ENCODE measurements around the gene RGS13. TPM values are rescaled to one million over a fixed set of nuclear protein-coding genes. Genes with fewer than 3 reads are reported as not detected.

The RGS13 gene
- total RNA-seq, 4 donors from 2014 or later: 0.10 to 0.56 (median 0.34) TPM; not detected in 1

DNA sequence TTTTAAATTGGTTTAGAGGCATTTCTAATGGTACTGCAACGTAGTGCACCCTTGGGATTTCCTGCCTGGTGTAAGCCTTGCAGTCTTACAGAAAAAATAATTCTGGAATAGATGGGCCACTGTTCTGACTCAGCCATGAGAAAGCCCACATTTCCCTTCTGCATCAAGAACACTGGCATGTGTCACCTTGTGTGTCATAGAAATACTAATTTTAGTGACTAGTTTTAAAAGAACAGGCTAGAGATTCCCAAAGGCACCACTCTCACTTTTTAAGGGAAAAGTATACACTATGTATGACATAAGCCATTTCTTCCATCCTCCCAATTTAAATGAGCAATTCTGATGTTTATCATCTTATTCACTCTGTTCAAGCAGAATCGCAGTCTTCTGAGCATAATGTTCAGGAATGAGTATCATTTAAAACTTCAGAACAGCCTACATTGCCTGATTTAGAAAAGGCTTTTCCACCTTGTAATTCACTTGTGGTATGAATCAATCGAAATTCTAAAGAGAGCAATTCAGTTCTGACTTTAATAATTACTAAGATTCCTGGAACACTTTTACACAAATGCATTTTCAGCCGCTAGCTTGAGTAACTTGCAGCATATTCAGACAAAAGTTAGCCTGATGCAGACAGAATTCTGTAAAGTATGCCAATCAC is 18.8 kb downstream of the RGS13 start:
- Histone ChIP-seq H3K27ac (no peak overlapping the region), H3K27me3 (no peaks in the 10 kb centered on the region), H3K4me3 (no peak overlapping the region), H3K4me1 (no peaks in the 10 kb centered on the region), H3K9me3 (no peaks in the 10 kb centered on the region), H3K36me3 (no peaks in the 10 kb centered on the region)
- 70% methylated on average over 4 of the region's 4 CpGs for WGBS
- TF ChIP-seq EP300 (IDR thresholded peaks at IDR 0.05): no peak
- no peak for TF ChIP-seq POLR2AphosphoS5 (IDR thresholded peaks at IDR 0.05)
- TF ChIP-seq, protein P1, sequence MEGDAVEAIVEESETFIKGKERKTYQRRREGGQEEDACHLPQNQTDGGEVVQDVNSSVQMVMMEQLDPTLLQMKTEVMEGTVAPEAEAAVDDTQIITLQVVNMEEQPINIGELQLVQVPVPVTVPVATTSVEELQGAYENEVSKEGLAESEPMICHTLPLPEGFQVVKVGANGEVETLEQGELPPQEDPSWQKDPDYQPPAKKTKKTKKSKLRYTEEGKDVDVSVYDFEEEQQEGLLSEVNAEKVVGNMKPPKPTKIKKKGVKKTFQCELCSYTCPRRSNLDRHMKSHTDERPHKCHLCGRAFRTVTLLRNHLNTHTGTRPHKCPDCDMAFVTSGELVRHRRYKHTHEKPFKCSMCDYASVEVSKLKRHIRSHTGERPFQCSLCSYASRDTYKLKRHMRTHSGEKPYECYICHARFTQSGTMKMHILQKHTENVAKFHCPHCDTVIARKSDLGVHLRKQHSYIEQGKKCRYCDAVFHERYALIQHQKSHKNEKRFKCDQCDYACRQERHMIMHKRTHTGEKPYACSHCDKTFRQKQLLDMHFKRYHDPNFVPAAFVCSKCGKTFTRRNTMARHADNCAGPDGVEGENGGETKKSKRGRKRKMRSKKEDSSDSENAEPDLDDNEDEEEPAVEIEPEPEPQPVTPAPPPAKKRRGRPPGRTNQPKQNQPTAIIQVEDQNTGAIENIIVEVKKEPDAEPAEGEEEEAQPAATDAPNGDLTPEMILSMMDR (IDR thresholded peaks at IDR 0.05): no peak
- TF ChIP-seq POLR2A (IDR thresholded peaks at IDR 0.05): no peak
- DNase-seq (ENCODE audit: low spot score in 2 of 2): no peak

DNA sequence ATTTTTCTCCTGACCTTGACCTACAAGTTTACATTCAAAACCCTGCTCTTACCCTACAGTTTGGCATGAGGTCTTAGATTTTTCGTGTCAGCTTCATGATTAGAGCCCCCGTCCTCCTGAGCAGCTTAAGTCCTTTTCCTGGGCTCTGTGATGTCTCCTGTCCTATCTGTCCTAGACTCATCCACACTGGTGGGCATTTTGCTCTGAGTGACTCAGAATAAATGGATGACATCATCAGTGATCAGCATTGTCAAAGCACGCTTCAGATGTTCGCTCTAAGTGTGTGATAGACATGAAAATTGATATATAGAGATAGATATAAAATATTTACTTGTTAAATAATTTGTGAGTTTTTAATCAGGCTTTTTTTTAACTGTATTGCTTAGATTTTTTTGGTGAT is 21.8 kb downstream of the RGS13 start:
- TF ChIP-seq POLR2A (IDR thresholded peaks at IDR 0.05) (no peak), POLR2AphosphoS5 (IDR thresholded peaks at IDR 0.05) (no peak), EP300 (IDR thresholded peaks at IDR 0.05) (no peak)
- TF ChIP-seq, protein P1 (IDR thresholded peaks at IDR 0.05): no peak
- H3K36me3 ChIP-seq: no peaks in the 10 kb centered on the region
- H3K9me3 ChIP-seq: no peaks in the 10 kb centered on the region
- no peak for DNase-seq (ENCODE audit: low spot score in 2 of 2)
- 80% methylated on average over 4 of the region's 4 CpGs for WGBS
- no peaks in the 10 kb centered on the region for H3K4me1 ChIP-seq
- H3K27me3 ChIP-seq: no peaks in the 10 kb centered on the region
- H3K27ac ChIP-seq: no peak overlapping the region
- no peak overlapping the region for H3K4me3 ChIP-seq

DNA sequence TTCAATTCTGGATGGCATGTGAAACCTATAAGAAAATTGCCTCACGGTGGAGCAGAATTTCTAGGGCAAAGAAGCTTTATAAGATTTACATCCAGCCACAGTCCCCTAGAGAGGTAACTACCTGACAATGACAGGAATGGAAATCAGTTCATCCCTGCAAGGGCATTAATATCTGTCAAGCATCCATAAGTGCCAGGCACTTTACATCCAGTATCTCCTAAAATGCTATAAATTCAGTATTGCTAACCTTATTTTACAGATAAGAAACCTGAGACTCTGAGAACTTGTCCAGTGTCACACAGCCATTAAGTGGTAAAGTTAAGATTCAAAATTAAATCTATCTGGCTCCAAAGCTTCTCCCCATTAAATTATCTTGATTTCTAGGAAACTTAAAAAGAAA is 22.3 kb downstream of the RGS13 start:
- whole genome bisulfite sequencing: 90% methylated on average over 1 of the region's 1 CpG
- no peaks in the 10 kb centered on the region for H3K27me3 ChIP-seq
- no peaks in the 10 kb centered on the region for H3K9me3 ChIP-seq
- H3K4me3 ChIP-seq: no peak overlapping the region
- DNase-seq (ENCODE audit: low spot score in 2 of 2): no peak
- H3K36me3 ChIP-seq: no peaks in the 10 kb centered on the region
- no peaks in the 10 kb centered on the region for H3K4me1 ChIP-seq
- no peak overlapping the region for H3K27ac ChIP-seq
- TF ChIP-seq, protein P1 (IDR thresholded peaks at IDR 0.05): no peak
- TF ChIP-seq EP300 (IDR thresholded peaks at IDR 0.05) (no peak), POLR2A (IDR thresholded peaks at IDR 0.05) (no peak)

DNA sequence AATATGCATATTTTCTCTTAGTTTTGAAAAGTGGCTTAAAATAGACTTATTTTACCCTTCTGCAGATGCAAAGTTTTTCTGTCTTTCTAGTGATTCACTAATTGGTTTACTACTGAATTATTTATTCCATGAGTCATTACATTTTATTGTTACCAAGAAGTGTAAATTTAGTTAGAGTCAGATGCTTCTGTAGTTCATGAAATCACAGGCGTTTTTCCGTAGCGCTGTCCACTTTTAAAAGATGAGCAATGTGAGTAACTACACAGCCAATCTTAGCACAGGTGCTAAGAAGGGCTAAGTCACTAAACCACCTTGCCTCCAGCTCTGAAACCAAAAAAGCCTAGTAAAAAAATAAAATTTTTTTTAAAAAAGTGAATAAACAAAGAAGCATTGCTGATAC is 24.7 kb downstream of the RGS13 start:
- H3K36me3 ChIP-seq: no peaks in the 10 kb centered on the region

DNA sequence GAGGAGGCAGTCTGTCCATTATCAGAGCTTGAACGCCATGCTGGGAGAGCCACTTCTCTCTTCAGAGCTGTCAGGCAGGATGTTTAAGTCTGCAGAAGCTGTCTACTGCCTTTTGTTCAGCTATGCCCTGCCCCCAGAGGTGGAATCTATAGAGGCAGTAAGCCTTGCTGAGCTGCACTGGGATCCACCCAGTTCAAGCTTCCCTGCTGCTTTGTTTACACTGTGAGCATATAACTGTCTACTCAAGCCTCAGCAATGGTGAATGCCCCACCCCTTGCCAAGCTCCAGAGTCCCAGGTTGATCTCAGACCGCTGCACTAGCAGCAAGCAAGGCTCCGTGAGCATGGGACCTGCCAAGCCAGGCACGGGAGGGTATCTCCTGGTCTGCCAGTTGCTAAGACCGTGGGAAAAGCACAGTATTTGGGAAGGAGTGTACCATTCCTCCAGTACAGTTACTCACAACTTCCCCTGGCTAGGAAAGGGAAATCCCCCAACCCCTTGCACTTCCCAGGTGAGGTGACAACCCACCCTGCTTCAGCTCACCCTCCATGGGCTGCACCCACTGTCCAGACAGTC is 32.5 kb downstream of the RGS13 start:
- no peak overlapping the region for H3K27ac ChIP-seq
- DNase-seq (ENCODE audit: low spot score in 2 of 2): no peak
- H3K4me1 ChIP-seq: no peaks in the 10 kb centered on the region
- no peak overlapping the region for H3K4me3 ChIP-seq
- H3K9me3 ChIP-seq: no peaks in the 10 kb centered on the region
- TF ChIP-seq POLR2A (IDR thresholded peaks at IDR 0.05) (no peak), POLR2AphosphoS5 (IDR thresholded peaks at IDR 0.05) (no peak), EP300 (IDR thresholded peaks at IDR 0.05) (no peak)
- TF ChIP-seq, protein P1 (IDR thresholded peaks at IDR 0.05): no peak
- 87% methylated on average over 3 of the region's 5 CpGs for WGBS
- no peaks in the 10 kb centered on the region for H3K36me3 ChIP-seq
- no peaks in the 10 kb centered on the region for H3K27me3 ChIP-seq

More for the DNA sequence above, 24.7 kb downstream of the RGS13 start:
- Histone ChIP-seq H3K9me3 (no peaks in the 10 kb centered on the region), H3K27ac (no peak overlapping the region), H3K4me1 (no peaks in the 10 kb centered on the region), H3K4me3 (no peak overlapping the region), H3K27me3 (no peaks in the 10 kb centered on the region)
- 69% methylated on average over 3 of the region's 3 CpGs for WGBS
- TF ChIP-seq, protein P1 (IDR thresholded peaks at IDR 0.05): no peak
- no peak for TF ChIP-seq POLR2A (IDR thresholded peaks at IDR 0.05)
- no peak for TF ChIP-seq POLR2AphosphoS5 (IDR thresholded peaks at IDR 0.05)
- TF ChIP-seq EP300 (IDR thresholded peaks at IDR 0.05): no peak
- no peak for DNase-seq (ENCODE audit: low spot score in 2 of 2)

All from suprapubic skin (tissue), 4 donors.